ENCODE measurements around the gene ZNF71.

Gene ZNF71

DNA sequence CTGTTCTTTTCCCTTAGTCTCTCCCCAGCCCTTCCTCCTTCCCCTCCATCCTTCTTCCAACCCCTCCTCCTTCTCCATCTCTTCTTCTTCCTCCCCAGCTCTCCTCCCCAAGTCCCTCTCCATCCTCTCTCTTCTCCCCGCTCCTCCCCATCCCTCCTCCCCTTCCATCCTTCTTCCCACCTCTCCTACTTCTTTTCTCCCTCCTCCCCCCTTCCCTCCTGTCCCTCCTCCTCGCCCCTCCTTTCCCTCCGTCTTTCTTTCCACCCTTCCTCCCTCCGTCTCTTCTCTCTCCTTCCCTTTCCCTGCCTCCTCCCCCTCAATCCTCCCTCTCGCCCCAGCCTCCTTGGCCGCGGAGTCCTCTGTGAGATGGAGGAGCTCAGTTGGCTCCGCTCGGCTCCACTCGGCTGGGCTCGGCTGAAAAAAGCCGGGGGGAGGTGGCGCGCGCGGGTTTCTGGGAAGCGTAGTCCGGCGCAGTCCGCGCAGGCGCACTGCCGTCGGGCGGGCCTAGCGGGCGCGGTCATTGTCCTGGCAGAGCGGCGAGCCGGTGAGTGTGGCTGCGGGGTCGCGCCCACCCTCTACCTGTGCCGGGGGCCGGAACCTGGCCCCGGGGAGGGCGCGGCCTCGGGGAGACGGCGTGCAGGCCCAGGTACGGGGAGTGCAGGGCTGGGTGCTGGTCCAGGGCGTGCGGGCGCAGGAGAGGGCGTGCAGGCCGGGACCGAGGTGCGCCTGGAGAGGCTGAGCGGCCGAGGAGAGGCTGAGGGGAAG is at the start of gene ZNF71:
ZNF71 (plus strand) TSS at position 520 of the 765 bp plus-strand sequence. CDS start 6,257 bp downstream, outside the sequence.
- peak; percentile 99 for DNase-seq (ENCODE audit: low spot score)

DNA sequence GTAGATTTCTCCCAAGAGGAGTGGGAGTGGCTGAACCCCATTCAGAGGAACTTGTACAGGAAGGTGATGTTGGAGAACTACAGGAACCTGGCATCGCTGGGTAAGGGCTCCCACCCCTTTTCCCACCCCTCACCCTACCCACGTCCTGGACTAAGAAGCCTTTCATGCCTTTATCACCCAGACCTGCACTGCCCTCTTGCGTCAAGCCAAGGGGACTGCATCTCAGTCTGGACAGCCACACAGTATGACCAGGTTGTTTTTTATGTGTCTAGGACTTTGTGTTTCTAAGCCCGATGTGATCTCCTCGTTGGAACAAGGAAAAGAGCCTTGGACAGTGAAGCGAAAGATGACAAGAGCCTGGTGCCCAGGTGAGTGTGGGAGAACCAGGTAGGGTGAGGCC is 47.6 kb upstream of the ZNF71 start:
- no peak for DNase-seq (ENCODE audit: low spot score)

- DNase-seq (ENCODE audit: low spot score), result no peak
These were observed 40.7 kb upstream of the ZNF71 start for GRCh38 chr19:56554272-56554869.

GRCh38 chr19:56562766-56563165 is 32.3 kb upstream of the ZNF71 start:
- no peak for DNase-seq (ENCODE audit: low spot score)

GRCh38 chr19:56566904-56567273 is 28.2 kb upstream of the ZNF71 start:
- DNase-seq (ENCODE audit: low spot score), result peak; percentile 72

DNA sequence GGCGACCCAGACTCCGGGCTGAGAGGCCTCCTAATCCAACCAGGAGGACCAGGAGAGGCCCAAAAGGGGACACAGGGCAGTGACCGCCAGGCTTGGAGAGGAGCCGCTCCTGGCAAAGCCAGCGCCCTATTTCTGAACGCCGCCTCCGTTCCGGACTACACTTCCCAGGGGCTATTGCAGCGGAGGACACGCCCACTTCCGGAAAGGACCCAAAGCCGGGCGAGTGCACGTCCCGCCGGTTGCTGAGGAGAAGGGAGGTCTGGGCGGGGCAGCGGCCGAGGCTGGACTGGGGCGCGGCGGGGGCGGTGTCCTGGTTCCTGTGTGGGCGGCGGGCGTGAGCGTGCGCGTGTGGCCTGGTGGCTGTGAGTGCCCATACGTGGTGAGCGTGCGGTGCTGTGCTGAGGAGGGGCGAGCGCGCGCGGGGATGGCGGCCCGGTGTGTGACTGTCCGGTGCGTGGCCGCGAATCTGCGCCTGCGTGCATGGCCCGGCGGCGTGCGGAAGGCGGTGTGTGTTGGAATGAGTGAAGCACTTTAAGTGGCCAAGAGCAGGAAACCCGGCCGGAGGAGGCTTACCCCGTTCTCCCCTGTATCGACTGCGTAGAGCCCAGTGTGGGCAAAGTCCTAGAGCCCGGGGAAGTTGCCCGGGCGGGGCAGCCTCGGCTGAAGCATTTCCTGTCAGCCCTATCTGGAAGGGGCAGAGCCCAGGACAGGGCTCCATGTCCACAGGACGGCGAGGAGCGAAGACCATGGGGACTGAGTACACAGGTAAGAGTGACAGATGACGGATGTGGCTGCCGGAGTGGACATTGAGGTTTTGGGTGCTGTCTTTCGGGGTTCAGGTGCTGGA is 27.6 kb upstream of the ZNF71 start, which contains the start of gene ZNF470:
ZNF470 (plus strand) TSS at position 195 of the 847 bp plus-strand sequence. CDS start 2,844 bp downstream, outside the sequence.
- DNase-seq (ENCODE audit: low spot score), result peak; percentile 97

GRCh38 chr19:56572589-56572988 is 22.5 kb upstream of the ZNF71 start:
- DNase-seq (ENCODE audit: low spot score), result no peak

DNA sequence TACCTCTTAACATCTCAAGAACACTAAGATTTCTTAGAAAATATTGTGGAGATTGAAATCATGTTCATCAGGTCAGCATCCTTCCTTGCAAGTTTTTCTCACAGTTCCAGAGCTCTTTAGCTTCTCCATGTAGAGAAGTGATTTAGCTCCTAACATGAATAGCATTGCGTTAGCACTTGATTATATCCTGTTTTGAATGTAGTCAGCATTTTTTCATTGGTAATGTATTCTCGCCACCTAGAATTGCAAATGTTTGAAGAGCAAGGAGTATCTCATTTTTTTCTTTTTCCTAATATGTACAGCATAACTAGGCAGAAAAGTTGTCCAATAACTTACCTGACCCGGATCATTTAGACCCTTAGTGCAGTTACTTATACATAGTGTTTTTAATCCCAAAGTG is 21.2 kb upstream of the ZNF71 start:
- DNase-seq (ENCODE audit: low spot score), result no peak

- DNase-seq (ENCODE audit: low spot score), result no peak
These were observed 17.1 kb upstream of the ZNF71 start for GRCh38 chr19:56577719-56578602.

GRCh38 chr19:56594446-56594782 is 688 bp upstream of the ZNF71 start:
- no peak for DNase-seq (ENCODE audit: low spot score)

GRCh38 chr19:56595548-56595899 is 422 bp downstream of the ZNF71 start:
- no peak for DNase-seq (ENCODE audit: low spot score)

- no peak for DNase-seq (ENCODE audit: low spot score)
These were observed 1.6 kb downstream of the ZNF71 start for GRCh38 chr19:56596676-56597075.

DNA sequence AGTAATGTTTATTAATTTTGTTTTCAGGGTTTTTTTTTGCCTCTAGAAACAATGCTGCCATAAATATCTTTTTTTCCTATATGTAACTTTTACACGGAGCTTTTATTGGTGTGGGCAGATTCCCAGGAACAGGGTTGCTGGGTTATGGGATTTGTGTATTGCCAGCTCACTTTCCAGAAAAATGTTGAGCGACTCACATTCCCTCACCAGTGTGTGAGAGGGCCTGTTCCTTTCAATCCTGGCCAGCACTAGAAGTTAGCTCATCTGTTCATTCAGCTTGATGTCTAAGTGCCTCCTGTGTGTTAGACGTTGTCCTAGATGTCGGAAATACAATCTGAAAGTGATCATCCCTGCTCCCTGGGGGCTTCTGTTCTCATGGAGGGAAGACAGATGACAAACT is 2.6 kb downstream of the ZNF71 start:
- no peak for DNase-seq (ENCODE audit: low spot score)

DNA sequence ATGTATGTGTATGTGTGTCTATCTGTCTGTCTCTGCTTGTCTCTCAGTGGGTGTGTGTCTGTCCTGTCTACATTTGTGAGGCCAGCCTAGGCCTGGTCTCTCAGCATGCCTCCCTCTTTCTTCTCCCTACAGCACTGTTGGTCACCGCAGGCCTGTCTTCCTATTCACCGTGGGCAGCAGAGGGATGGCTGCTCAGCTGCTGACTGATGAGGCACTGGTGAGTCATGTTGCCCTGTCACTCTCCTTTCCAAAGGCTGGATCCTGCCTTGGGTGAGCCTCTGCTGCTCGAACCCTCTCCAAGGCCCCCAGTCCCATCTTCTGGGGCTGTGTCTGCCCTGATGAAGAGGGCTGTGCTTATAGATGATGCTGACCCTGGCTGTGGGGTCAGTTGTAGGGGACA is 6.3 kb downstream of the ZNF71 start:
- DNase-seq (ENCODE audit: low spot score), result no peak

- DNase-seq (ENCODE audit: low spot score), result no peak
These were observed 8.7 kb downstream of the ZNF71 start for GRCh38 chr19:56603829-56604228.

DNA sequence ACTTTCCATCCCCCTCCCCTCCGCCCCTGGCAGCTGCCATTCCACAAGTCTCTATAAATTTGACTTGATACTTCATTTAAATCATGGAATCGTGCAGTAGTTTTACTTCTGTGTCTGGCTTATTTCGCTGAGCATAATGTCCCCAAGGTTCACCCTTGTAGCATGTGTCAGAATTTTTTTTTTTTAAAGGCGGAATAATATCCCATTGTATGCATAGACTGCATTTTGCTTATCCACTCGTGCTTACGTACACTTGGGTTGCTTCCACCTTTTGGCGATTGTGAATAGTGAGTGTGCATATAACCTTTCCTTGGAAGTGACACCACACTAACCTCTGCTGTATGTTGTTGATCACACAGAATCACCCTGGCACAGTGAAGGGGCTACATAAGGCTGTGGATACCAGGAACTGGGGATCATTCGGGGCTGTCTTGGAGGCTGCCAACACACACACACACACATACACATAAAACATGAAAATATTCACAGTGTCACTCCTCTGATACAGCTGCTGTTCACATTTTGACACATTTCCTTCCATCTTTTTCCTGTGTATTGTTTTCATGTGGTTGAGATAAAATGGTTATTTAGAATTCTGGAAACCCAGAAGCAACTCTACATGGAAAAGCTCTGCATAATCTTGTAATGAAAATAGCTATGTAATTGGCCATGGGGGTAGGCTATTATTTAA is 13.3 kb downstream of the ZNF71 start:
- no peak for DNase-seq (ENCODE audit: low spot score)

- DNase-seq (ENCODE audit: low spot score), result no peak
These were observed 16.2 kb downstream of the ZNF71 start for GRCh38 chr19:56611288-56611687.

GRCh38 chr19:56612737-56613136 is 17.6 kb downstream of the ZNF71 start:
- no peak for DNase-seq (ENCODE audit: low spot score)

DNA sequence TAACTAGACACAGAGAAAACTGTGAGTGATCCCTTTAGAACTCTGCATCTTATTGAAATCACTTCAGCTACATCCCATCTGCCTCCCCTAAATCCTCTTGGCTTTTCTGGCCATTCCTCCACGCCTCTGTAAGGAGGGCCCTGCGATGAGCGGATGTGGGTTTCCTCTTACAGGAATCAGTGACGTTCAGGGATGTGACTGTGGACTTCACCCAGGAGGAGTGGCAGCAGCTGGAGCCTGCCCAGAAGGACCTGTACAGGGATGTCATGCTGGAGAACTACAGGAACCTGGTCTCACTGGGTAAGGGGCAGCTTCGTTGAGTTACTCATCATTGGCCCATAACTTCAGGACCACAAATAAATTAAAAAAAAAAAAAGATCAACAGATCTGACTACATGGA is 18.5 kb downstream of the ZNF71 start:
- no peak for DNase-seq (ENCODE audit: low spot score)

DNA sequence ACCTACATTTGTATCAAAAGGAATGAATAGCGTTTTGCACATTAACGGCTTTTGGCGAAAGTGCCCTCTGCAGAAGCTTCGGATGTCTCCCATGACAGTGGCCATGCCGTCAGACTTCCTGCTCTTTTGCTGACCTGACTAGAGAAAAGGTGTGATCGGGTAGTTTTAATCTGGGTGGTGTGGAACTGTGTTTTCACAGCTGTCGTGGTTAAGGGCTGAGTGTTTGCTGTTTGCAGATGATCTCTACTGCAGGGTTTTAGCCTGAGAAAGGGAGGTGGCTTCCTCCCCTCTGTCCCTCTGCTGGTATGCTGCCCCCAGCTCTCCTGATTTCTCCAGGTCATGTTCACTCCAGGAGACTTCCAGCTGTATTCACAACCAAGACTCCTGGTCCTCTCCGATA is 22.4 kb downstream of the ZNF71 start:
- no peak for DNase-seq (ENCODE audit: low spot score)

- DNase-seq (ENCODE audit: low spot score), result no peak
These were observed 24.0 kb downstream of the ZNF71 start for GRCh38 chr19:56619121-56619520.

Measured in GM03348 (cell line).